Measurements from ENCODE around the gene SEMA3A.
"Not testable (repeated sequence)": the region's sequence is repeated elsewhere in the genome, so short reads cannot be mapped to it uniquely, and the experiment has no call there.

Gene SEMA3A

GRCh38 chr7:84152995-84153394 is 41.6 kb downstream of the SEMA3A start:
- no peak for DNase-seq (ENCODE audit: low read depth)

- not testable (repeated sequence) for DNase-seq (ENCODE audit: low read depth)
These were observed 44.2 kb downstream of the SEMA3A start for GRCh38 chr7:84150370-84150769.

- no peak for DNase-seq (ENCODE audit: low read depth)
These were observed 45.0 kb downstream of the SEMA3A start for GRCh38 chr7:84149573-84149972.

- no peak for DNase-seq (ENCODE audit: low read depth)
These were observed 48.7 kb downstream of the SEMA3A start for GRCh38 chr7:84145892-84146291.

- DNase-seq (ENCODE audit: low read depth), result no peak
These were observed 49.7 kb downstream of the SEMA3A start for GRCh38 chr7:84144935-84145334.

GRCh38 chr7:84144480-84144879 is 50.1 kb downstream of the SEMA3A start:
- no peak for DNase-seq (ENCODE audit: low read depth)

GRCh38 chr7:84142726-84143125 is 51.9 kb downstream of the SEMA3A start:
- no peak for DNase-seq (ENCODE audit: low read depth)

GRCh38 chr7:84139986-84140729 is 54.4 kb downstream of the SEMA3A start:
- DNase-seq (ENCODE audit: low read depth), result no peak

- DNase-seq (ENCODE audit: low read depth), result no peak
These were observed 56.2 kb downstream of the SEMA3A start for GRCh38 chr7:84138411-84138810.

GRCh38 chr7:84137812-84138211 is 56.8 kb downstream of the SEMA3A start:
- DNase-seq (ENCODE audit: low read depth), result no peak

GRCh38 chr7:84136809-84137208 is 57.8 kb downstream of the SEMA3A start:
- no peak for DNase-seq (ENCODE audit: low read depth)

- DNase-seq (ENCODE audit: low read depth), result no peak
These were observed 58.3 kb downstream of the SEMA3A start for GRCh38 chr7:84136336-84136735.

- no peak for DNase-seq (ENCODE audit: low read depth)
These were observed 60.4 kb downstream of the SEMA3A start for GRCh38 chr7:84134169-84134568.

- DNase-seq (ENCODE audit: low read depth), result no peak
These were observed 68.9 kb downstream of the SEMA3A start for GRCh38 chr7:84125654-84126053.

- no peak for DNase-seq (ENCODE audit: low read depth)
These were observed 70.5 kb downstream of the SEMA3A start for GRCh38 chr7:84123965-84124547.

GRCh38 chr7:84122582-84123360 is 71.8 kb downstream of the SEMA3A start:
- no peak for DNase-seq (ENCODE audit: low read depth)

GRCh38 chr7:84117304-84117703 is 77.3 kb downstream of the SEMA3A start:
- DNase-seq (ENCODE audit: low read depth), result no peak

GRCh38 chr7:84113906-84114850 is 80.4 kb downstream of the SEMA3A start:
- DNase-seq (ENCODE audit: low read depth), result no peak

- DNase-seq (ENCODE audit: low read depth), result no peak
These were observed 81.3 kb downstream of the SEMA3A start for GRCh38 chr7:84113286-84113685.

- DNase-seq (ENCODE audit: low read depth), result no peak
These were observed 81.8 kb downstream of the SEMA3A start for GRCh38 chr7:84112771-84113170.

- DNase-seq (ENCODE audit: low read depth), result no peak
These were observed 82.7 kb downstream of the SEMA3A start for GRCh38 chr7:84111842-84112241.

GRCh38 chr7:84110400-84110799 is 84.2 kb downstream of the SEMA3A start:
- no peak for DNase-seq (ENCODE audit: low read depth)
